ENCODE results near the gene C21orf91.

DNA sequence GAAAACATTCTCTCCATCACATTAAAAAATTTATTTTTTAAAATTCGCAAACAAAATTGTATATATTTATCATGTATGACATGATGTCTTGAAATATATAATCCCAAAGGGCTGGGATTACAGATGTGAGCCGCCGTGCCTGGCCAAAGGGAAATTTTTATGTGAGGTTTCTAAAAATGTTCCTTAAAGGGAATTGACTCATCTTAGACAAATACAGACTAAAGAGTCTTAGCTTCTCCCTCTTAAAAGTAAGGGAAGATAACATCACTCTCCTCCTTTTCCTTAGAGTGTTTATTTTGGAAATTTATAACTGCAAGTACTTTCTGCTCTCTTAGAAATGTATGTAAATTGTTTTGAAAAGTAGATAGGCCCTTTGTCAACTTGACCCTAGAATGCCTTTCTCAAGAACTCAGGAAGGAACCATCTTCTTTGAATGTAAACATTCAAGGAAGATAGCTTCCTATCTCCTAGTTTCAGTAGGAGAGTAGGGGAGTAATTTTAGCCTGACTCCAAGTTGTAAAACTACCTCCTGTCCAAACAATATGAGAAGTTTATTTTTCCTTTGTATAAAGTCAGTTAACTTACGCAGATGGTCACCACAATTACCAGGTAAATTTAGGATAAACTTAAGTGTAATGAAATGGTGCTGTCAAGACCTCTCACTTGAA lies 59.5 kb downstream of the C21orf91 start:
- TF ChIP-seq, protein P1, sequence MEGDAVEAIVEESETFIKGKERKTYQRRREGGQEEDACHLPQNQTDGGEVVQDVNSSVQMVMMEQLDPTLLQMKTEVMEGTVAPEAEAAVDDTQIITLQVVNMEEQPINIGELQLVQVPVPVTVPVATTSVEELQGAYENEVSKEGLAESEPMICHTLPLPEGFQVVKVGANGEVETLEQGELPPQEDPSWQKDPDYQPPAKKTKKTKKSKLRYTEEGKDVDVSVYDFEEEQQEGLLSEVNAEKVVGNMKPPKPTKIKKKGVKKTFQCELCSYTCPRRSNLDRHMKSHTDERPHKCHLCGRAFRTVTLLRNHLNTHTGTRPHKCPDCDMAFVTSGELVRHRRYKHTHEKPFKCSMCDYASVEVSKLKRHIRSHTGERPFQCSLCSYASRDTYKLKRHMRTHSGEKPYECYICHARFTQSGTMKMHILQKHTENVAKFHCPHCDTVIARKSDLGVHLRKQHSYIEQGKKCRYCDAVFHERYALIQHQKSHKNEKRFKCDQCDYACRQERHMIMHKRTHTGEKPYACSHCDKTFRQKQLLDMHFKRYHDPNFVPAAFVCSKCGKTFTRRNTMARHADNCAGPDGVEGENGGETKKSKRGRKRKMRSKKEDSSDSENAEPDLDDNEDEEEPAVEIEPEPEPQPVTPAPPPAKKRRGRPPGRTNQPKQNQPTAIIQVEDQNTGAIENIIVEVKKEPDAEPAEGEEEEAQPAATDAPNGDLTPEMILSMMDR (IDR thresholded peaks at IDR 0.05 in 4 of 5, conservative IDR thresholded peaks at IDR 0.05 in 1 of 5), result no peak
- TF ChIP-seq POLR2A (IDR thresholded peaks at IDR 0.05), result no peak
